LNCAP (cell line): Measurements from ENCODE around the gene PTPRN2.

ENCODE experiments used
- TF ChIP-seq, protein P1 (sequence below): fragments of 450-650 bp; IDR thresholded peaks from 2 replicates; pipeline ENCODE4 v1.5.1; 2017; ENCODE audit warnings: mild to moderate bottlenecking

The PTPRN2 gene

GRCh38 chr7:158322616-158323530 is 264.8 kb downstream of the PTPRN2 start:
- TF ChIP-seq, protein P1, sequence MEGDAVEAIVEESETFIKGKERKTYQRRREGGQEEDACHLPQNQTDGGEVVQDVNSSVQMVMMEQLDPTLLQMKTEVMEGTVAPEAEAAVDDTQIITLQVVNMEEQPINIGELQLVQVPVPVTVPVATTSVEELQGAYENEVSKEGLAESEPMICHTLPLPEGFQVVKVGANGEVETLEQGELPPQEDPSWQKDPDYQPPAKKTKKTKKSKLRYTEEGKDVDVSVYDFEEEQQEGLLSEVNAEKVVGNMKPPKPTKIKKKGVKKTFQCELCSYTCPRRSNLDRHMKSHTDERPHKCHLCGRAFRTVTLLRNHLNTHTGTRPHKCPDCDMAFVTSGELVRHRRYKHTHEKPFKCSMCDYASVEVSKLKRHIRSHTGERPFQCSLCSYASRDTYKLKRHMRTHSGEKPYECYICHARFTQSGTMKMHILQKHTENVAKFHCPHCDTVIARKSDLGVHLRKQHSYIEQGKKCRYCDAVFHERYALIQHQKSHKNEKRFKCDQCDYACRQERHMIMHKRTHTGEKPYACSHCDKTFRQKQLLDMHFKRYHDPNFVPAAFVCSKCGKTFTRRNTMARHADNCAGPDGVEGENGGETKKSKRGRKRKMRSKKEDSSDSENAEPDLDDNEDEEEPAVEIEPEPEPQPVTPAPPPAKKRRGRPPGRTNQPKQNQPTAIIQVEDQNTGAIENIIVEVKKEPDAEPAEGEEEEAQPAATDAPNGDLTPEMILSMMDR: no peak

GRCh38 chr7:158321936-158322615 is 265.5 kb downstream of the PTPRN2 start:
- TF ChIP-seq, protein P1: 0 out of 2 replicates have a peak, but pooled peaks have one; percentile 9

DNA sequence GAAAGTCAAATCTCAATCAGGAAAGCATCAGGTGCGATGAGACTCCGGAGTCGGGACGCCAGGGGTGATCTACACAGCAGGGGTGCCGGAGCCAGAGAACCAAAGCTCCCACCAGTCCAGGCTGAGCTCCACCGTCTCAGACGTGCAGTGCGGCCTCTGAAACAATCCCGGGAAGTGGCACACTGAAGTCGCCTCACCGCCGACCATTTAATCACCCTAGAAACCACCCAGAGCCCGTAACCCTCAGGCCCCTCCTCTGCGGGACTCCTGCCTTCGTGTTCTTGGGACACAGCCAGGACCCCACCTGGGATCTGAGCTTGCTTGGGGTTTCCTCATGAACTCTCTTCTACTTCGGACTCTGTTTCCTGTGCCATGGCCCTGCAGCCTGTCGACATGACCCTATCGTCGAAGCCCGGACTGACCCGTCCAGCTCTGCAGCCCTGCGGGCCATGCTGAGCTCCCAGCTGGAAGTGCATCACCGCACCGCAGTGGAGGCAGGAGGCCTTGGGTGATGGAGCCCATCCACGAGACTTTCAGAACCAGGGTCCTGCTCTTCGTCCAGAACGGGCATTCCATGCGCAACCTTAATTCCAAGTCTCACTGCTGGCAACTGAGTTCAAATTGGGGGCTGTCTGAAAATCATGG is 266.4 kb downstream of the PTPRN2 start:
- TF ChIP-seq, protein P1: no peak

DNA sequence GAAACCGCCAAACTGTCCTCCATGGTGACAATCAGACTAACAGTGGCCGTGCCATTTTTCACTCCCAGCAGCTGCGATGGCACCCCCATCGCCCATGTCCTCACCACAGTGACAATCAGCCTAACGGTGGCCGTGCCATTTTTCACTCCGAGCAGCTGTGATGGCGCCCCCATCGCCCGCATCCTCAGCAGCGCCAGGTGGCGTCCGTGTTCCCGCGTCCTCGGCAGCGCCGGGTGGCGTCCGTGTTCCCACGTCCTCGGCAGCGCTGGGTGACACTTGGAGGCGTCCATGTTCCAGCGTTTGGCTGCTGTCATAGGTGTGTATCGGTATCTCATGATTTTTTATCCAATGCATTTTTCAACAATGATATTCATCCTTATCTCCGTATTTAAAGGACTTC is 267.3 kb downstream of the PTPRN2 start:
- TF ChIP-seq, protein P1: no peak

DNA sequence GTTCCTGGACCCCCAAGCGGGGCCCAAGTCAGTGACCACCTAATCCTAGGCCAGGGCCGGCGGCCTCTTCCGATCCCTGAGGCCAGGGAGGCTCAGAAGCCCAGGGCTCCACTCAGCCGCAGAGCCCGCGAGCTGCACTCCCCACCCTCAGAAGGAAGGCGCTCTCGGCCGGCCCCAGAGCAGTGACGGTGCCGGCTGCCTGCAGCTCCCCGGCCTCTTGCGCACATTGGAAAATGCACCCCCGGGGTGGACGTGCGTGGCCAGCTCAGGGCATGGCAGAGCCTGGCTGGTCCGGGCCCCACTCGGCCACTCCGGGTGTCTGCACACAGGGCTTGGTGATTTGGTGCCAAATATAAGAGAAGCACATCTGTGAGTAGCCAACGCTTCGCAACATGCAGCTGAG is 269.1 kb downstream of the PTPRN2 start:
- TF ChIP-seq, protein P1: no peak

GRCh38 chr7:158317238-158318205 is 270.1 kb downstream of the PTPRN2 start:
- TF ChIP-seq, protein P1: no peak
